Endothelial cell (in vitro differentiated cells): Measurements from ENCODE around the gene SPG7. TPM values are rescaled to one million over a fixed set of nuclear protein-coding genes. Genes with fewer than 3 reads are reported as not detected.

Experiments
- DNase-seq: peaks from one replicate; pipeline ENCODE4 v3.0.0; 2021; ENCODE audit warnings: low spot score
- H3K27ac Mint-ChIP-seq: one replicate; pipeline ENCODE4 v1.8.0; 2021; ENCODE audit warnings: mixed read lengths, inconsistent platforms; ENCODE audit not compliant: unreplicated experiment
- H3K27me3 Mint-ChIP-seq: one replicate; pipeline ENCODE4 v1.8.0; 2021; ENCODE audit warnings: mild to moderate bottlenecking, moderate library complexity, mixed read lengths, inconsistent platforms; ENCODE audit not compliant: unreplicated experiment
- H3K36me3 Mint-ChIP-seq: one replicate; pipeline ENCODE4 v1.8.0; 2021; ENCODE audit warnings: mild to moderate bottlenecking, low read depth, mixed read lengths, inconsistent platforms; ENCODE audit not compliant: unreplicated experiment
- H3K4me1 Mint-ChIP-seq: one replicate; pipeline ENCODE4 v1.8.0; 2021; ENCODE audit warnings: mild to moderate bottlenecking, mixed read lengths, inconsistent platforms; ENCODE audit not compliant: unreplicated experiment
- H3K4me3 Mint-ChIP-seq: one replicate; pipeline ENCODE4 v1.8.0; 2021; ENCODE audit warnings: mild to moderate bottlenecking, mixed read lengths, inconsistent platforms; ENCODE audit not compliant: unreplicated experiment
- H3K9me3 Mint-ChIP-seq: one replicate; pipeline ENCODE4 v1.8.0; 2021; ENCODE audit warnings: mixed read lengths, inconsistent platforms; ENCODE audit not compliant: unreplicated experiment
- CTCF ChIP-seq: fragments of 200-600 bp; sonication (generic); IDR thresholded peaks from one replicate; pipeline ENCODE4 v1.5.0; 2021; ENCODE audit warnings: antibody characterized with exemption; ENCODE audit not compliant: unreplicated experiment
- total RNA-seq: library from RNA; stranded (reverse); fragmentation: NEBNext Ultra II Directional; extraction: Animal tissue kit (Norgen Biotek cat#: 25700); gene quantifications from one replicate; pipeline ENCODE4 v1.2.1, GENCODE V29; 2021; ENCODE audit not compliant: unreplicated experiment

The SPG7 gene
- total RNA-seq, 1 donor from 2014 or later, result 207 TPM

DNA sequence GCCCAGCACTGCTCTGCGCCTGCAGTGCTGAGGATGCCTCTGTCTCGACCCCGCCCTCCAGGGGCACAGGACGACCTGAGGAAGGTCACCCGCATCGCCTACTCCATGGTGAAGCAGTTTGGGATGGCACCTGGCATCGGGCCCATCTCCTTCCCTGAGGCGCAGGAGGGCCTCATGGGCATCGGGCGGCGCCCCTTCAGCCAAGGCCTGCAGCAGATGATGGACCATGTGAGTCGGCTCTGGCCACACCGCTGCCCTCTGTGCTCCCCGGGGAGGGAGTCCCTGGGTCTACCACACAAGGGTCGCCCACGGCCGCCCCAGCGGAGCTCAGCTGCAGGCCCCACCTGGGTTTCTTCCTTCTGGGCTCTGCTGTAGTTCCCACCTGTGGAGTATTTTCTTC lies 45.5 kb downstream of the SPG7 start:
- Mint-ChIP-seq H3K4me1 (no peaks in the 10 kb centered on the region), H3K27me3 (peaks cover 4% of the 10 kb centered on the region), H3K36me3 (peaks cover 54% of the 10 kb centered on the region), H3K9me3 (no peaks in the 10 kb centered on the region), H3K27ac (no peak overlapping the region), H3K4me3 (no peak overlapping the region)
- TF ChIP-seq CTCF, result no peak
- no peak for DNase-seq

- H3K27ac Mint-ChIP-seq, result no peak overlapping the region
- peaks cover 4% of the 10 kb centered on the region for H3K27me3 Mint-ChIP-seq
- TF ChIP-seq CTCF, result no peak
- no peaks in the 10 kb centered on the region for H3K4me1 Mint-ChIP-seq
- H3K9me3 Mint-ChIP-seq, result no peaks in the 10 kb centered on the region
- no peak for DNase-seq
- H3K36me3 Mint-ChIP-seq, result peaks cover 49% of the 10 kb centered on the region
- H3K4me3 Mint-ChIP-seq, result no peak overlapping the region
Observed at GRCh38 chr16:89554343-89554742, 46.1 kb downstream of the SPG7 start.

DNA sequence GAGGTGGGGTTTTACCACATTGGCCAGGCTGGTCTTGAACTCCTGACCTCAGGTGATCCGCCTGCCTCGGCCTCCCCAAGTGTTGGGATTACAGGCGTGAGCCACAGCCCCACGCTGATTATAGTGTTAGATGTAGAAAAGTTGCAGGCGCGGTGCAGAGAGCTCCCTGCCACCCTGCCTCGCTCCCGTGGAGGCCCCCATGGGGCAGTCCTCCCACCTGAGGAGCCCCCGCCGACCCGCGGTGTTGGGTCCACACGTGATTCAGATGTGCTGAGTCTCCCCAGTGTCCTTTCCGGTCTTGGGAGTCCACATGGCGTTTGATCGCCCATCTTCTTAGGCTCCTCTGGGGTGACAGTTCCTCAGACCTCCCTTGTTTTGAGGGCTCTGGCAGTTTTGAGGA lies 47.1 kb downstream of the SPG7 start:
- no peak for TF ChIP-seq CTCF
- H3K4me1 Mint-ChIP-seq, result peaks cover 6% of the 10 kb centered on the region
- H3K36me3 Mint-ChIP-seq, result peaks cover 53% of the 10 kb centered on the region
- H3K4me3 Mint-ChIP-seq, result no peak overlapping the region
- peaks cover 6% of the 10 kb centered on the region for H3K27me3 Mint-ChIP-seq
- DNase-seq, result no peak
- H3K27ac Mint-ChIP-seq, result no peak overlapping the region
- no peaks in the 10 kb centered on the region for H3K9me3 Mint-ChIP-seq

DNA sequence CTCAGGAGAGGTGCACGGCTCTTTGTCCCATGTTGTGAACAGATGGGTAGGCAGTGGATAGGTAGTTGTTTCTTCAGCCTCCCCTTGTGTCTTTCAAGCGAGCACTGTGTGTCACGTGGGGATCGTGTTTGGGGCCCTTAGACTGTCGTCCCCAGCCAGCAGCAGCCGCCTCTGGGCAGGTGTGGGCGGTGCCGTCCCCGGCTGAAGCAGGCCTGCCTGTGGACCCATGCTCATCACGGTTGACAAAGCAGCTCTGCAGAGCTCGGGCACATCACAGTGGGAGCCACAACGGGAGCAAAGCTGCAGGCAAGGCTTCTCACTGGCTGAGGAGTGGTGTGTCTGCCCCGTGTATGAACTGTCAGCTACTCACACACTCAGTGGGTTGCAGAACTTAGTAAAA lies 47.6 kb downstream of the SPG7 start:
- Mint-ChIP-seq H3K4me1 (peaks cover 6% of the 10 kb centered on the region), H3K36me3 (peaks cover 48% of the 10 kb centered on the region), H3K9me3 (no peaks in the 10 kb centered on the region), H3K27ac (no peak overlapping the region), H3K27me3 (peaks cover 6% of the 10 kb centered on the region), H3K4me3 (no peak overlapping the region)
- no peak for TF ChIP-seq CTCF
- no peak for DNase-seq

DNA sequence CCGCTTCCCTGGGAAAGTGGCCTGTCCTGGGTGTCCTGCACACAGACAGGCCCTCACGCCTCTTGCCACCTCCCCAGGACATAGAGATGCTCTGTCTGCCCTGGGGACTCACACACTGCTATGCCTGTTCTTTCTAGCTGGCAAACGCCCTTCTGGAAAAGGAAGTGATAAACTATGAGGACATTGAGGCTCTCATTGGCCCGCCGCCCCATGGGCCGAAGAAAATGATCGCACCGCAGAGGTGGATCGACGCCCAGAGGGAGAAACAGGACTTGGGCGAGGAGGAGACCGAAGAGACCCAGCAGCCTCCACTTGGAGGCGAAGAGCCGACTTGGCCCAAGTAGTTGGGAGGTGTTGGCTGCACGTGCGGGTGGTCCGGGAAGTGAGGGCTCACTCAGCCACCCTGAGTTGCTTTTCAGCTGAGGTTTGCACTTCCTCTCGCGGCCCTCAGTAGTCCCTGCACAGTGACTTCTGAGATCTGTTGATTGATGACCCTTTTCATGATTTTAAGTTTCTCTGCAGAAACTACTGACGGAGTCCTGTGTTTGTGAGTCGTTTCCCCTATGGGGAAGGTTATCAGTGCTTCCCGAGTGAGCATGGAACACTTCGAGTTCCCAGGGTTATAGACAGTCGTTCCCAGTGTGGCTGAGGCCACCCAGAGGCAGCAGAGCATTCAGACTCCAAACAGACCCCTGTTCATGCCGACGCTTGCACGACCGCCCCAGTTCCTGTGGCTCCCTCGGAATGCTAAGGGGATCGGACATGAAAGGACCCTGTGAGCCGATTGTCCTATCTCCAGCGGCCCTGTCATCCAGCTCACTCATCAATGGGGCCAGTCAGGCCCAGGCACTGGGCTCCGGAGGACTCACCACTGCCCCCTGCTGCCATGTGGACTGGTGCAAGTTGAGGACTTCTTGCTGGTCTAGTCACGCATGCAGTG lies 48.8 kb downstream of the SPG7 start:
- no peaks in the 10 kb centered on the region for H3K9me3 Mint-ChIP-seq
- H3K27ac Mint-ChIP-seq, result no peak overlapping the region
- peaks cover 46% of the 10 kb centered on the region for H3K36me3 Mint-ChIP-seq
- H3K4me3 Mint-ChIP-seq, result peak overlapping the region; percentile 24
- H3K4me1 Mint-ChIP-seq, result peaks cover 12% of the 10 kb centered on the region
- TF ChIP-seq CTCF, result peak; percentile 80
- peak; percentile 93 for DNase-seq
- peaks cover 6% of the 10 kb centered on the region for H3K27me3 Mint-ChIP-seq
